Measurements from ENCODE around the gene C1orf105.

DNA sequence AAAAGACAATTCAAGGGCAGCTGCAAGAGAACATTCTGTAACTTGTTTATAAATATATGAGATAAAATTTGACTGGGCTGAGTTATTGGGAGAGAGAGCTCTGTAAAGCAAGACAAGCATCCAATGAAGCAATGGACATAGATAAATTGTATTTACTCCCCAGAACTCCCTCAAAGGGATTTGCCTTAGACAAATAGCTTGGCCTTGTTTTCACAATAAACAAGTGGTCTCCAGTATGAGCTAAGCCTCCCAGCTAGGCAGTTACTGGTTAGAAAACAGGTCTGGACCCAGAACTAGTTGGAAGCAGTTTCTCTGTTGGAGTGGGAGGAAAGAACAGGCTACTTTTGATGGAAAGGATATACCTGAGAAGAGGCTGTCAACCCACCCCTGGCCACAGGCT is 87.3 kb downstream of the C1orf105 start:
- TF ChIP-seq, protein P1, sequence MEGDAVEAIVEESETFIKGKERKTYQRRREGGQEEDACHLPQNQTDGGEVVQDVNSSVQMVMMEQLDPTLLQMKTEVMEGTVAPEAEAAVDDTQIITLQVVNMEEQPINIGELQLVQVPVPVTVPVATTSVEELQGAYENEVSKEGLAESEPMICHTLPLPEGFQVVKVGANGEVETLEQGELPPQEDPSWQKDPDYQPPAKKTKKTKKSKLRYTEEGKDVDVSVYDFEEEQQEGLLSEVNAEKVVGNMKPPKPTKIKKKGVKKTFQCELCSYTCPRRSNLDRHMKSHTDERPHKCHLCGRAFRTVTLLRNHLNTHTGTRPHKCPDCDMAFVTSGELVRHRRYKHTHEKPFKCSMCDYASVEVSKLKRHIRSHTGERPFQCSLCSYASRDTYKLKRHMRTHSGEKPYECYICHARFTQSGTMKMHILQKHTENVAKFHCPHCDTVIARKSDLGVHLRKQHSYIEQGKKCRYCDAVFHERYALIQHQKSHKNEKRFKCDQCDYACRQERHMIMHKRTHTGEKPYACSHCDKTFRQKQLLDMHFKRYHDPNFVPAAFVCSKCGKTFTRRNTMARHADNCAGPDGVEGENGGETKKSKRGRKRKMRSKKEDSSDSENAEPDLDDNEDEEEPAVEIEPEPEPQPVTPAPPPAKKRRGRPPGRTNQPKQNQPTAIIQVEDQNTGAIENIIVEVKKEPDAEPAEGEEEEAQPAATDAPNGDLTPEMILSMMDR (conservative IDR thresholded peaks at IDR 0.05): no peak
- TF ChIP-seq ZFX (IDR thresholded peaks at IDR 0.05): no peak
